H1 (cell line): ENCODE measurements around the gene NPPA. TPM values are rescaled to one million over a fixed set of nuclear protein-coding genes. Genes with fewer than 3 reads are reported as not detected.

ENCODE experiments used
- CTCF ChIA-PET: fragments of 300-600 bp; sonication (Branson Sonifier 250); formaldehyde crosslinking; loops from one replicate; lab custom pipeline; 2021; ENCODE audit not compliant: partially characterized antibody; lab: Charles Lee
- POLR2A ChIA-PET: fragments of 300-600 bp; sonication (Branson Sonifier 250); formaldehyde crosslinking; loops from one replicate; lab custom pipeline; 2021; ENCODE audit warnings: inconsistent platforms; ENCODE audit not compliant: partially characterized antibody; lab: Charles Lee
- DNase-seq, 2 experiments: peaks; one replicate each; pipeline versions ENCODE4 v3.0.0 to v3.0.0-alpha.2; 2010 to 2022; ENCODE audit warnings: low spot score in 2 of 2, low read depth in 1 of 2, mixed read lengths in 1 of 2
- FAIRE-seq: peaks from 2 replicates; lab custom pipeline; 2011; peaks lifted over from hg19 to GRCh38; lab: Jason Lieb, UNC
- H2AFZ ChIP-seq: 2 replicates; pipeline ENCODE4 v1.8.1; 2012; ENCODE audit warnings: low read length, inconsistent platforms
- H2AK5ac ChIP-seq: 2 replicates; pipeline ENCODE4 v1.6.1; 2013; ENCODE audit warnings: low read depth, low read length
- H2BK120ac ChIP-seq: replicated peaks from 2 replicates; pipeline ENCODE3; 2013; ENCODE audit warnings: low read depth, low read length, inconsistent platforms
- H2BK12ac ChIP-seq: 2 replicates; pipeline ENCODE4 v1.6.1; 2013; ENCODE audit warnings: low read depth, low read length
- H2BK15ac ChIP-seq: 2 replicates; pipeline ENCODE4 v1.6.1; 2013; ENCODE audit warnings: low read length
- H2BK20ac ChIP-seq: 2 replicates; pipeline ENCODE4 v1.6.1; 2013; ENCODE audit warnings: low read length
- H2BK5ac ChIP-seq: 2 replicates; pipeline ENCODE4 v1.6.1; 2013; ENCODE audit warnings: low read depth, low read length
- H3K14ac ChIP-seq: 2 replicates; pipeline ENCODE4 v1.6.1; 2013; ENCODE audit warnings: inconsistent platforms; ENCODE audit not compliant: insufficient read length
- H3K18ac ChIP-seq: 2 replicates; pipeline ENCODE4 v1.6.1; 2013; ENCODE audit warnings: low read length; ENCODE audit errors: extremely low read depth
- H3K23ac ChIP-seq: 2 replicates; pipeline ENCODE4 v1.6.1; 2013; ENCODE audit warnings: inconsistent platforms; ENCODE audit not compliant: insufficient read length
- H3K23me2 ChIP-seq: 2 replicates; pipeline ENCODE4 v1.6.1; 2013; ENCODE audit warnings: low read depth, low read length
- H3K27ac ChIP-seq: 2 replicates; pipeline ENCODE4 v1.6.1; 2011; ENCODE audit warnings: low read depth, low read length, inconsistent platforms
- H3K27me3 ChIP-seq, 4 experiments: replicated peaks in 1 of 4; 1 replicate in 1 of 4; 2 replicates in 3 of 4; pipeline versions ENCODE4 v1.6.1 to v1.8.1; 2011 to 2013; ENCODE audit warnings: low read length in 3 of 4, mild to moderate bottlenecking in 3 of 4, inconsistent platforms in 2 of 4, mixed read lengths in 2 of 4, moderate library complexity in 1 of 4; ENCODE audit not compliant: control insufficient read depth in 3 of 4, insufficient read depth in 3 of 4; ENCODE audit errors: extremely low read depth in 1 of 4
- H3K36me3 ChIP-seq, 4 experiments: 2 replicates each; pipeline versions ENCODE4 v1.6.1 to v1.8.1; 2011 to 2013; ENCODE audit warnings: mild to moderate bottlenecking in 4 of 4, low read length in 3 of 4, moderate library complexity in 2 of 4, control low read depth in 1 of 4, inconsistent platforms in 1 of 4; ENCODE audit not compliant: insufficient read depth in 4 of 4, control insufficient read depth in 2 of 4
- H3K4ac ChIP-seq: replicated peaks from 2 replicates; pipeline ENCODE3; 2013; ENCODE audit warnings: low read length, low read depth, mixed read lengths, inconsistent platforms; ENCODE audit not compliant: insufficient read length
- H3K4me1 ChIP-seq, 4 experiments: replicated peaks in 1 of 4; 1 replicate in 1 of 4; 2 replicates in 3 of 4; pipeline versions ENCODE4 v1.6.1 to v1.8.1; 2011 to 2013; ENCODE audit warnings: low read length in 3 of 4, inconsistent platforms in 2 of 4, mixed read lengths in 1 of 4; ENCODE audit not compliant: insufficient read depth in 4 of 4, control insufficient read depth in 3 of 4
- H3K4me2 ChIP-seq, 2 experiments: 2 replicates each; pipeline versions ENCODE4 v1.6.1 to v1.8.1; 2011 to 2013; ENCODE audit warnings: low read depth in 2 of 2, low read length in 2 of 2, control low read depth in 1 of 2, inconsistent platforms in 1 of 2, mild to moderate bottlenecking in 1 of 2; ENCODE audit not compliant: insufficient read depth in 1 of 2
- H3K4me3 ChIP-seq, 4 experiments: fragments of 200-600, 300-600 bp in 1 of 4; sonication (generic), shearing (Covaris generic), sonication (Bioruptor Twin) in 1 of 4; 2 replicates each; pipeline versions ENCODE4 v1.5.1 to v1.8.1; 2011 to 2016; ENCODE audit warnings: low read length in 4 of 4, low read depth in 3 of 4, control low read depth in 2 of 4, inconsistent platforms in 2 of 4, mild to moderate bottlenecking in 2 of 4, mixed read lengths in 1 of 4, moderate library complexity in 1 of 4; ENCODE audit not compliant: insufficient read depth in 2 of 4; ENCODE audit errors: extremely low read depth in 1 of 4
- H3K56ac ChIP-seq: replicated peaks from 2 replicates; pipeline ENCODE3; 2013; ENCODE audit warnings: low read depth, mild to moderate bottlenecking, mixed read lengths, low read length, inconsistent platforms; ENCODE audit not compliant: insufficient read length
- H3K79me1 ChIP-seq: 2 replicates; pipeline ENCODE4 v1.6.1; 2013; ENCODE audit warnings: low read depth, low read length, control low read depth
- H3K79me2 ChIP-seq, 2 experiments: 2 replicates each; pipeline versions ENCODE4 v1.6.1 to v1.8.1; 2012 to 2013; ENCODE audit warnings: low read length in 2 of 2, mild to moderate bottlenecking in 2 of 2, inconsistent platforms in 1 of 2; ENCODE audit not compliant: insufficient read depth in 2 of 2, control insufficient read depth in 1 of 2
- H3K9ac ChIP-seq, 4 experiments: replicated peaks in 1 of 4; 1 replicate in 1 of 4; 2 replicates in 3 of 4; pipeline versions ENCODE4 v1.6.1 to v1.8.1; 2011 to 2013; ENCODE audit warnings: low read depth in 3 of 4, low read length in 3 of 4, control low read depth in 2 of 4, mild to moderate bottlenecking in 2 of 4, moderate library complexity in 2 of 4, inconsistent platforms in 1 of 4; ENCODE audit errors: extremely low read depth in 1 of 4
- H3K9me3 ChIP-seq, 2 experiments: 2 replicates each; pipeline versions ENCODE4 v1.6.1 to v1.8.1; 2012 to 2013; ENCODE audit warnings: mild to moderate bottlenecking in 2 of 2, moderate library complexity in 2 of 2, control low read depth in 1 of 2, inconsistent platforms in 1 of 2, low read depth in 1 of 2, low read length in 1 of 2, mixed read lengths in 1 of 2; ENCODE audit not compliant: insufficient read depth in 2 of 2
- H4K20me1 ChIP-seq, 2 experiments: replicated peaks in 1 of 2; 2 replicates each; pipeline versions ENCODE3 to v1.8.1; 2011 to 2013; ENCODE audit warnings: inconsistent platforms in 2 of 2, low read length in 2 of 2, mild to moderate bottlenecking in 1 of 2; ENCODE audit not compliant: insufficient read depth in 2 of 2, control insufficient read depth in 1 of 2
- H4K5ac ChIP-seq: 2 replicates; pipeline ENCODE4 v1.6.1; 2013; ENCODE audit warnings: low read length, low read depth, mixed read lengths, inconsistent platforms; ENCODE audit not compliant: insufficient read length
- H4K8ac ChIP-seq: 2 replicates; pipeline ENCODE4 v1.8.0; 2013; ENCODE audit warnings: mild to moderate bottlenecking, moderate library complexity, low read length, inconsistent platforms; ENCODE audit not compliant: insufficient read depth; ENCODE audit errors: extremely low read depth
- H4K91ac ChIP-seq: replicated peaks from 2 replicates; pipeline ENCODE3; 2013; ENCODE audit warnings: low read length, mixed read lengths, inconsistent platforms; ENCODE audit not compliant: insufficient read length
- BCL11A ChIP-seq, 2 experiments: IDR thresholded peaks; one replicate each; pipeline ENCODE4 v1.6.1; 2011; ENCODE audit warnings: low read depth in 2 of 2, low read length in 2 of 2, mild to moderate bottlenecking in 2 of 2
- BRCA1 ChIP-seq: IDR thresholded peaks from 2 replicates; pipeline ENCODE4 v1.6.1; 2012; ENCODE audit warnings: low read depth, low read length, improper control_type of control experiment
- CBX8 ChIP-seq: fragments of 300-800, 300-1000 bp; sonication (generic); IDR thresholded peaks from 2 replicates; pipeline ENCODE4 v1.7.1; 2016; ENCODE audit warnings: low read depth, low read length, borderline replicate concordance
- CREB1 ChIP-seq: IDR thresholded peaks from 2 replicates; pipeline ENCODE4 v1.6.1; 2012; ENCODE audit warnings: inconsistent platforms
- EP300 ChIP-seq, 2 experiments: IDR thresholded peaks; 1 replicate in 1 of 2; 2 replicates in 1 of 2; pipeline ENCODE4 v1.6.1; 2011 to 2012; ENCODE audit warnings: low read depth in 2 of 2, low read length in 2 of 2, mild to moderate bottlenecking in 2 of 2, borderline replicate concordance in 1 of 2, inconsistent platforms in 1 of 2, moderate library complexity in 1 of 2
- GTF2F1 ChIP-seq: IDR thresholded peaks from 2 replicates; pipeline ENCODE4 v1.6.1; 2012; ENCODE audit warnings: low read depth, low read length, improper control_type of control experiment, borderline replicate concordance
- PHF8 ChIP-seq: fragments of 200-600 bp; sonication (generic); conservative IDR thresholded peaks from 2 replicates; pipeline ENCODE4 v1.7.1; 2012; ENCODE audit warnings: low read depth, mild to moderate bottlenecking, inconsistent platforms, low read length, moderate library complexity
- POLR2A ChIP-seq, 2 experiments: IDR thresholded peaks; 1 replicate in 1 of 2; 2 replicates in 1 of 2; pipeline ENCODE4 v1.6.1; 2011; ENCODE audit warnings: low read depth in 2 of 2, low read length in 2 of 2, mild to moderate bottlenecking in 2 of 2; ENCODE audit errors: control extremely low read depth in 1 of 2
- POU5F1 ChIP-seq: IDR thresholded peaks from 2 replicates; pipeline ENCODE4 v1.6.1; 2011; ENCODE audit warnings: low read depth, mild to moderate bottlenecking, low read length, moderate library complexity
- RAD21 ChIP-seq, 2 experiments: IDR thresholded peaks in 1 of 2; conservative IDR thresholded peaks in 1 of 2; 2 replicates each; pipeline ENCODE4 v1.6.1; 2011; ENCODE audit warnings: low read depth in 2 of 2, low read length in 2 of 2, improper control_type of control experiment in 1 of 2, inconsistent platforms in 1 of 2, mild to moderate bottlenecking in 1 of 2, moderate library complexity in 1 of 2
- RBBP5 ChIP-seq: IDR thresholded peaks from 2 replicates; pipeline ENCODE4 v1.7.1; 2012; ENCODE audit warnings: low read depth, mild to moderate bottlenecking, inconsistent platforms, low read length, moderate library complexity, borderline replicate concordance
- SP2 ChIP-seq: IDR thresholded peaks from 2 replicates; pipeline ENCODE4 v1.6.1; 2012; ENCODE audit warnings: mild to moderate bottlenecking, low read length, inconsistent platforms
- TBP ChIP-seq: IDR thresholded peaks from 2 replicates; pipeline ENCODE4 v1.6.1; 2011; ENCODE audit warnings: low read depth, low read length, improper control_type of control experiment
- WGBS, 2 experiments: shearing (Covaris generic) in 1 of 2; methylation state at CpG; one replicate each; pipeline versions ENCODE4 v1.1.6 to v1.1.7; 2013 to 2015; ENCODE audit warnings: low lambda C conversion rate in 2 of 2, mixed read lengths in 2 of 2, inconsistent platforms in 1 of 2, low coverage in 1 of 2, missing lambda C conversion rate in 1 of 2; ENCODE audit not compliant: insufficient replicate concordance in 2 of 2, insufficient coverage in 1 of 2, insufficient read length in 1 of 2; ENCODE audit errors: extremely low coverage in 1 of 2, missing lambda C conversion rate in 1 of 2; 5-methylcytosine and 5-hydroxymethylcytosine counted together
- polyA plus RNA-seq, 7 experiments: library from polyadenylated mRNA; depleted of rRNA in 3 of 7; stranded (reverse) in 5 of 7; unstranded in 2 of 7; fragments of >200 nt in 5 of 7; fragments of 200-250 nt in 2 of 7; gene quantifications; 1 replicate in 5 of 7; 2 replicates in 1 of 7; 4 replicates in 1 of 7; pipeline versions ENCODE4 v1.2.1 to v1.2.3, GENCODE V29; 2011 to 2013; ENCODE audit warnings: missing spikeins in 2 of 7, mixed read lengths in 2 of 7
- total RNA-seq: library from RNA; stranded (reverse); fragmentation: NEBNext Ultra II Directional; extraction: Animal tissue kit (Norgen Biotek cat#: 25700); gene quantifications from 2 replicates; pipeline ENCODE4 v1.2.1, GENCODE V29; 2021
- TF ChIP-seq, protein P1 (sequence below): IDR thresholded peaks from 2 replicates; pipeline ENCODE4 v1.6.1; 2012; ENCODE audit warnings: inconsistent platforms

The NPPA gene
- total and polyA plus RNA-seq, 2 of the 8 experiments (the other 6 are each of a cell fraction or from before 2014, with no cell fraction given) = not detected

DNA sequence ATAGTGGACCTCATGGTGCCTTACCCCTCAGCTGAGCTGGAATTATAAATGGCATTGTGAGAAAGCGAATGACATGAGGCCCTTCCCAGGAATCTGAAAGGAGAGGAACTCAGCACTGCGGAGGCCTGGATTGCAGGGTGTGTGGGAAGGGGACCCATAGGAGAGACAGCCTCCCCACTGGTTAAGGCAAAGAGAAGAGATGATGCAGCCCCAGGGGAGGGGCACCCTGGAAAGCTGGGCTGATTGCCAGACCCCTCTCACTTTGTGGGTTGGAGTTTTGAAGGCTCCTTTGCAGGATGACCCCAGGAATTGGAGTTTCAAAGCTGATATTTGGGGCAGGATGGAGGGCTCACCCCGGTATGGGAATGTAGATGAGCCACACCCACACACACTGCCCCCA, 9.1 kb upstream of the NPPA start:
- Histone ChIP-seq H3K4me1 (peaks cover 0 to 3% (median 1%) of the 10 kb centered on the region in 4 experiments; a peak in 1 of 7 replicates), H3K4me3 (no peak overlapping the region), H3K36me3 (no peaks in the 10 kb centered on the region), H3K27me3 (peaks cover 0 to 22% (median 12%) of the 10 kb centered on the region in 4 experiments; a peak in 6 of 7 replicates), H3K56ac (no peak overlapping the region), H3K4ac (no peak overlapping the region), H3K9ac (no peak overlapping the region), H2AK5ac (no peak overlapping the region), H4K8ac (no peak overlapping the region), H3K14ac (no peak overlapping the region), H3K23me2 (peaks cover 3% of the 10 kb centered on the region; the same call in 1 of the 2 replicates), H2AFZ (no peak overlapping the region), H4K20me1 (peaks cover 0 to 4% of the 10 kb centered on the region in 2 experiments), H4K5ac (no peak overlapping the region), H3K23ac (no peak overlapping the region), H3K79me2 (no peaks in the 10 kb centered on the region), H2BK20ac (no peak overlapping the region), H4K91ac (no peak overlapping the region), H2BK15ac (no peak overlapping the region), H3K4me2 (no peak overlapping the region), H2BK120ac (no peak overlapping the region), H3K18ac (no peak overlapping the region), H3K27ac (no peak overlapping the region), H2BK5ac (no peak overlapping the region), H2BK12ac (no peak overlapping the region), H3K79me1 (no peaks in the 10 kb centered on the region), H3K9me3 (no peaks in the 10 kb centered on the region)
- 60% methylated on average over 3 of the region's 3 CpGs; no CpG with 5 or more reads in 1 of the 2 experiments for WGBS, 2 experiments
- POLR2A ChIA-PET = interaction anchor here (0.9 to 9.0 kb wide), 2 partner anchors 35 to 52 kb away, joined by 3 to 81 read pairs; no protein-coding TSS in a partner anchor
- CTCF ChIA-PET = interaction anchor here (0.7 to 4.9 kb wide), 12 partner anchors 8 to 84 kb away, joined by 3 to 21 read pairs (median 3); partner anchors contain the start of gene NPPA
- DNase-seq = no peak
- FAIRE-seq = no peak
- no peak for TF ChIP-seq BCL11A (IDR thresholded peaks at IDR 0.05; ENCODE audit: low read depth in 2 of 2, low read length in 2 of 2)
- no peak for TF ChIP-seq GTF2F1
- no peak for TF ChIP-seq SP2
- no peak for TF ChIP-seq CBX8
- TF ChIP-seq POU5F1 = no peak
- no peak for TF ChIP-seq EP300 (IDR thresholded peaks at IDR 0.05; ENCODE audit: borderline replicate concordance in 1 of 2, low read depth in 2 of 2, low read length in 2 of 2)
- TF ChIP-seq POLR2A (IDR thresholded peaks at IDR 0.05; ENCODE audit: control extremely low read depth in 1 of 2, low read depth in 2 of 2, low read length in 2 of 2) = no peak
- TF ChIP-seq RAD21 (IDR thresholded peaks at IDR 0.05 in 1 of 2, conservative IDR thresholded peaks at IDR 0.05 in 1 of 2; ENCODE audit: low read depth in 2 of 2, low read length in 2 of 2) = no peak
- no peak for TF ChIP-seq PHF8
- TF ChIP-seq RBBP5 = no peak
- TF ChIP-seq TBP = no peak
- TF ChIP-seq CREB1 = no peak
- TF ChIP-seq, protein P1, sequence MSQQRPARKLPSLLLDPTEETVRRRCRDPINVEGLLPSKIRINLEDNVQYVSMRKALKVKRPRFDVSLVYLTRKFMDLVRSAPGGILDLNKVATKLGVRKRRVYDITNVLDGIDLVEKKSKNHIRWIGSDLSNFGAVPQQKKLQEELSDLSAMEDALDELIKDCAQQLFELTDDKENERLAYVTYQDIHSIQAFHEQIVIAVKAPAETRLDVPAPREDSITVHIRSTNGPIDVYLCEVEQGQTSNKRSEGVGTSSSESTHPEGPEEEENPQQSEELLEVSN = no peak
- TF ChIP-seq BRCA1 = no peak
